Mucosa of rectum (tissue), 2 donors: ENCODE data around the gene DPEP2.

Experiments
- H3K27ac ChIP-seq, 2 donors: one replicate each; pipeline ENCODE4 v1.7.0; 2013; ENCODE audit warnings: inconsistent platforms in 2 of 2, low read depth in 2 of 2, low read length in 2 of 2
- H3K27me3 ChIP-seq, 2 donors: one replicate each; pipeline ENCODE4 v1.7.0; 2013; ENCODE audit warnings: low read length in 2 of 2; ENCODE audit not compliant: control insufficient read depth in 2 of 2, insufficient read depth in 2 of 2
- H3K36me3 ChIP-seq, 2 donors: one replicate each; pipeline ENCODE4 v1.7.0; 2013; ENCODE audit warnings: low read length in 2 of 2; ENCODE audit not compliant: control insufficient read depth in 2 of 2, insufficient read depth in 2 of 2
- H3K4me1 ChIP-seq, 2 donors: one replicate each; pipeline ENCODE4 v1.7.0; 2013; ENCODE audit warnings: low read length in 2 of 2, mild to moderate bottlenecking in 1 of 2; ENCODE audit not compliant: control insufficient read depth in 2 of 2, insufficient read depth in 2 of 2
- H3K4me3 ChIP-seq, 2 donors: one replicate each; pipeline ENCODE4 v1.7.0; 2013; ENCODE audit warnings: low read length in 2 of 2
- H3K9ac ChIP-seq, 2 donors: one replicate each; pipeline ENCODE4 v1.7.0; 2013; ENCODE audit warnings: low read length in 2 of 2, low read depth in 1 of 2, mild to moderate bottlenecking in 1 of 2
- H3K9me3 ChIP-seq, 2 donors: one replicate each; pipeline ENCODE4 v1.7.0; 2013; ENCODE audit warnings: low read length in 2 of 2; ENCODE audit not compliant: control insufficient read depth in 2 of 2
- donor health status: healthy.
- donor health status: Normal muscosa, but diverticular disease.

Gene DPEP2

GRCh38 chr16:67944690-67945391 lies 54.4 kb downstream of the DPEP2 start:
- Histone ChIP-seq H3K36me3 (peaks cover 6 to 41% of the 10 kb centered on the region in 2 donors), H3K9ac (no peak overlapping the region), H3K27ac (peak overlapping the region in 1 of 2 donors; percentile 65), H3K27me3 (no peaks in the 10 kb centered on the region), H3K4me3 (no peak overlapping the region), H3K4me1 (peaks cover 14 to 16% of the 10 kb centered on the region in 2 donors), H3K9me3 (no peaks in the 10 kb centered on the region)

DNA sequence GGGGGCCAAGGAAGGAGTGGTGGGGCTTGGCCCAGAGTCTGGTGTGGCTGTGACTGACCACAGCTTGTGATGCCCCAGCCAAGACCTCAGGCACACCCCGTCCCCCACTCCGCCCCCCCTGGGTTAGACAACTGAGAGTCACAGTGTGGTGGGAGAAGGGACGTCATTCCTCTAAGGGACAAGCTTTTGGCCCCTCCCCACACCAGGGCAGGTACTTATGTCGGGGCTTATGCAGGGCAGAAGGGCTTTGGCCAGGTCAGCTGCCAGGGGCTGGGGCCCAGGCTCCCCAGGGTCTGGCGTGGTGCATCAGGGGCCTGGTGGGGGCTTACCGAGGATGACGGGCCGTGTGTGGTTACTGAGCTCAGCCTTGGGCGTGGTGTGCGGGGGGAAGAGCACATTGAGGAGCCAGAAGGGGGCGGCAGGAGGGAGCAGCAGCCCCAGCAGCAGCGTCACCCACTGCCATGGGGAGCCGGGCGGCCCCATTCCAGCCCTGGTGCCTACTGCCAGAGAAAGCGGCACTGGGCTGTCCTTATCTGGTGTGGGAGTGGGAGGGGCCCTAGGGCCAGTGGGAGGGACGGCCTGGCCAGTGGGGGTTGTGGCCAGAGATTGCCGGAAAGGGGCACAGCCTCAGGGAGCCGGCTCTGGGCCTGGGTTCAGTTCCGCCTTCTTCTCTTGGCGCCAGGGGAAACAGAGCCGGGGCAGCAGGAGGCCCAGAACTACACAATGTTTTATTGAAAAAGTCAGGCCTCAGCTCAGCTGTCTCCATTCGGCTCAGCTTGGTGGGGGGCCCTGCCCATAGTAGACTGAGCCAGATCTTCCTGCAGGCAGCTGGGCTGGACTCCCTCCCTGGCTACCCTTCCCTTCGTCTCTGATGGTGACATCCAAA lies 55.4 kb downstream of the DPEP2 start, which contains the start of gene LCAT:
TSS of gene LCAT (minus strand) at position 502 of the 886 bp plus-strand sequence. CDS start at position 483, 19 bp downstream.
- Histone ChIP-seq H3K9ac (peak within 1 kb of the TSS in 1 of 2 donors; percentile 7), H3K4me3 (no peak within 1 kb of the TSS), H3K9me3 (no peaks in the 10 kb centered on the region), H3K27me3 (no peaks in the 10 kb centered on the region), H3K4me1 (peaks cover 14 to 16% of the 10 kb centered on the region in 2 donors), H3K27ac (peak within 1 kb of the TSS; percentile 44 to 65), H3K36me3 (peaks cover 3 to 37% of the 10 kb centered on the region in 2 donors)

GRCh38 chr16:67943256-67943618 lies 56.0 kb downstream of the DPEP2 start:
- Histone ChIP-seq H3K27me3 (no peaks in the 10 kb centered on the region), H3K4me3 (no peak overlapping the region), H3K9me3 (no peaks in the 10 kb centered on the region), H3K4me1 (peaks cover 14 to 16% of the 10 kb centered on the region in 2 donors), H3K36me3 (peaks cover 3 to 31% of the 10 kb centered on the region in 2 donors), H3K27ac (peak overlapping the region; percentile 44 to 65), H3K9ac (no peak overlapping the region)

DNA sequence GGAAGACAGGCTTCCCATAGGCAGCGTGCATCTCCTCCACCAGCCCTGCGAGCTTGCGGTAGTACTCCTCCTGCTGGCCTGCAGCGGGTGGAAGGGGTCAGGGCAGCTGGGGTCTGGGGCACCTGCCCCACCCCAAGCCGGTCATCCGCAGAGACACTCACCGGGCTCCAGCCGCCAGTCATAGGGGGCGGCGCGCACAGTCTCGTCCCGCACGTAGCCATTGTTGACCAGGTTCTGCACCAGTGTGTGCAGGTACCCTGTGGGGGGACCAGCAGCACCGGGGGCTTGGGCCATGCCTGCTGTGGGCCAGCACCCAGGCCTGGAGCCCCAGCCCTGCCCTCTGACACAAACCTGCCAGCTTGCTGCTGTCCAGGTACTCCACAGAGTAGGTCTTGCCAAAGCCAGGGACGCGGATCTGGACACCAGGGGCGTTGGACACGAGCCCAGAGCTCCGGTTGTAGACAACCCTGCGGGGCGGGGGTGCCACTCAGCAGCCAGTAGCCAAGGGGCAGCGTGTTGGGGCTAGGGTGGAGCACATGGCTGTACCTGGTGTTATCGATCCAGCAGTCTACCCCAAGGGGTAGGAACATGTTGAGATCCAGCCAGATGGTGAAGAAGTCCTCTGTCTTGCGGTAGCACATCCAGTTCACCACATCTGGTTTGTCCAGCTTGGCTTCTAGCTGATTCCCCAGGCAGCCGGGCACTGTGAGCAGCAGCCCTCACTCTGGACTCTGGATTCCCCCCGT lies 56.6 kb downstream of the DPEP2 start:
- peaks cover 13 to 16% of the 10 kb centered on the region in 2 donors for H3K4me1 ChIP-seq
- peaks cover 3 to 28% of the 10 kb centered on the region in 2 donors for H3K36me3 ChIP-seq
- no peaks in the 10 kb centered on the region for H3K27me3 ChIP-seq
- no peaks in the 10 kb centered on the region for H3K9me3 ChIP-seq
- no peak overlapping the region for H3K4me3 ChIP-seq
- no peak overlapping the region for H3K9ac ChIP-seq
- H3K27ac ChIP-seq = peak overlapping the region in 1 of 2 donors; percentile 65

DNA sequence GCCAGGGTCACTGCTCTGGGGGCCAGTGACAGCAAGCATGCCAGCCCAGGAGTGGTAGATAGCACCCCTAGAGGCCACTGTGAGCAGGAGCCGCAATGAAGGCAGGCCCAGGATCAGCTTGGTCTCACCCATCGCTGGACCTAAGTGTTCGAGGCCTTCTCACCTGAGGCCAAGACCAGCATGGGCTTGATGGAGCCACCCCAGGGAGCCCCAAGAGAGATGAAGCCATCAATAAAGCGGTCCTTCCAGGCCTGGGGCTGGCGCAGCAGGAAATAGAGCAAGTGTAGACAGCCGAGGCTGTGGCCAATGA lies 57.1 kb downstream of the DPEP2 start:
- no peak overlapping the region for H3K27ac ChIP-seq
- no peaks in the 10 kb centered on the region for H3K9me3 ChIP-seq
- H3K4me3 ChIP-seq = no peak overlapping the region
- peaks cover 3 to 23% of the 10 kb centered on the region in 2 donors for H3K36me3 ChIP-seq
- no peak overlapping the region for H3K9ac ChIP-seq
- peaks cover 17 to 19% of the 10 kb centered on the region in 2 donors for H3K4me1 ChIP-seq
- H3K27me3 ChIP-seq = no peaks in the 10 kb centered on the region

DNA sequence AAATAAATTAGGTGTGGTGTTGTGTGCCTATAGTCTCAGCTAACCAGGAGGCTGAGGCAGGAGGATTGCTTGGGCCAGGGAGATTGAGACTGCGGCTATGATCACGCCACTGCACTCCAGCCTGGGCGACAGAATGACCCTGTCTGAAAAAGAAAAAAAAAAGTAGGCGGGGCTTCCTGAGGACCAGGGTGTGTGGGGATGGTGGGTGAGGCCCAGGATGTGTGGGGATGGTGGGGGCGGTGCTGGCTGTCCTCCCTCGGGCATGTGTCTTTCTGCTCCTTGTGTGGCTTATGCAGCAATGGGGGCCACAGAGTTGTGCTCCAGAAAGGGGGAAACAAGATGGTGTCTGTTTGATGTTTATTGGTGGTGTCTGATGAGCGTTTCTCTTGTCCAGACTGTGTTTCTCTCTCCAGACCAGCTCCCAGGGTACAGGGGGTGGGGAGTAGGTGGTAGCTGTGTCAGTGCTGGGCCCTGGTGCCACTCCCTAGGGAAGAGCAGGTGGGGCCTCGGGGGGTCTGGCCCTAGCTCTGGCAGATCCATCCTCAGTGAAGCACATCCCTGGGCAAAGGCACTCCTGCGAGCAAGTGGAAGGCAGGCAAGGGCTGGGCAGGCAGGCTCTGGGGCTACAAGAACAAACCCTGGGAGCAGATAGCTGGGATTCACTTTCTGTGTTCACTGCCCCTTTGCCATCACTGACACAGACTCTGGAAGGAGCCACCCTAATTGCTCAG lies 57.6 kb downstream of the DPEP2 start:
- Histone ChIP-seq H3K4me3 (no peak overlapping the region), H3K27ac (no peak overlapping the region), H3K36me3 (peaks cover 3 to 21% of the 10 kb centered on the region in 2 donors), H3K9me3 (no peaks in the 10 kb centered on the region), H3K27me3 (no peaks in the 10 kb centered on the region), H3K9ac (no peak overlapping the region), H3K4me1 (peaks cover 22 to 24% of the 10 kb centered on the region in 2 donors)

- peaks cover 0 to 13% of the 10 kb centered on the region in 2 donors for H3K36me3 ChIP-seq
- no peaks in the 10 kb centered on the region for H3K27me3 ChIP-seq
- peaks cover 22 to 24% of the 10 kb centered on the region in 2 donors for H3K4me1 ChIP-seq
- H3K4me3 ChIP-seq = no peak overlapping the region
- H3K9ac ChIP-seq = no peak overlapping the region
- H3K9me3 ChIP-seq = no peaks in the 10 kb centered on the region
- no peak overlapping the region for H3K27ac ChIP-seq
Measured at GRCh38 chr16:67940446-67941089, 58.7 kb downstream of the DPEP2 start.

GRCh38 chr16:67939507-67940445 lies 59.5 kb downstream of the DPEP2 start:
- H3K4me3 ChIP-seq = no peak overlapping the region
- peaks cover 6 to 9% of the 10 kb centered on the region in 2 donors for H3K36me3 ChIP-seq
- peaks cover 29 to 32% of the 10 kb centered on the region in 2 donors for H3K4me1 ChIP-seq
- H3K9me3 ChIP-seq = no peaks in the 10 kb centered on the region
- H3K27ac ChIP-seq = no peak overlapping the region
- no peak overlapping the region for H3K9ac ChIP-seq
- no peaks in the 10 kb centered on the region for H3K27me3 ChIP-seq
